Glutamatergic neuron (in vitro differentiated cells): ENCODE measurements around the gene XKR7. TPM values are rescaled to one million over a fixed set of nuclear protein-coding genes. Genes with fewer than 3 reads are reported as not detected.

Source experiments
- DNase-seq: peaks from one replicate; pipeline ENCODE4 v3.0.0; 2022
- H3K27ac Mint-ChIP-seq: one replicate; pipeline ENCODE4 v1.8.0; 2020; ENCODE audit warnings: mild to moderate bottlenecking, mixed read lengths, inconsistent platforms; ENCODE audit not compliant: unreplicated experiment
- H3K27me3 Mint-ChIP-seq: one replicate; pipeline ENCODE4 v1.8.0; 2020; ENCODE audit warnings: mild to moderate bottlenecking, moderate library complexity, mixed read lengths, inconsistent platforms; ENCODE audit not compliant: unreplicated experiment
- H3K36me3 Mint-ChIP-seq: one replicate; pipeline ENCODE4 v1.8.0; 2020; ENCODE audit warnings: mild to moderate bottlenecking, mixed read lengths, inconsistent platforms; ENCODE audit not compliant: unreplicated experiment
- H3K4me1 Mint-ChIP-seq: one replicate; pipeline ENCODE4 v1.8.0; 2020; ENCODE audit warnings: mild to moderate bottlenecking, low read depth, mixed read lengths, inconsistent platforms; ENCODE audit not compliant: unreplicated experiment
- H3K4me3 Mint-ChIP-seq: one replicate; pipeline ENCODE4 v1.8.0; 2020; ENCODE audit warnings: mild to moderate bottlenecking, mixed read lengths, inconsistent platforms; ENCODE audit not compliant: unreplicated experiment
- H3K9me3 Mint-ChIP-seq: one replicate; pipeline ENCODE4 v1.8.0; 2020; ENCODE audit warnings: mild to moderate bottlenecking, moderate library complexity, mixed read lengths, inconsistent platforms; ENCODE audit not compliant: unreplicated experiment
- CTCF ChIP-seq: fragments of 200-600 bp; sonication (generic); IDR thresholded peaks from one replicate; pipeline ENCODE4 v1.5.0; 2021; ENCODE audit not compliant: partially characterized antibody, unreplicated experiment
- total RNA-seq: library from RNA; stranded (reverse); fragmentation: NEBNext Ultra II Directional; extraction: Animal tissue kit (Norgen Biotek cat#: 25700); gene quantifications from one replicate; pipeline ENCODE4 v1.2.1, GENCODE V29; 2021; ENCODE audit not compliant: unreplicated experiment

The XKR7 gene
- total RNA-seq, 1 donor from 2014 or later: 284 TPM

GRCh38 chr20:32013326-32013725 lies 45.4 kb downstream of the XKR7 start:
- H3K9me3 Mint-ChIP-seq: peaks cover 7% of the 10 kb centered on the region
- H3K4me1 Mint-ChIP-seq: peaks cover 12% of the 10 kb centered on the region
- H3K27ac Mint-ChIP-seq: no peak overlapping the region
- H3K36me3 Mint-ChIP-seq: no peaks in the 10 kb centered on the region
- no peak for DNase-seq
- H3K4me3 Mint-ChIP-seq: no peak overlapping the region
- no peak for TF ChIP-seq CTCF
- H3K27me3 Mint-ChIP-seq: peaks cover 12% of the 10 kb centered on the region

DNA sequence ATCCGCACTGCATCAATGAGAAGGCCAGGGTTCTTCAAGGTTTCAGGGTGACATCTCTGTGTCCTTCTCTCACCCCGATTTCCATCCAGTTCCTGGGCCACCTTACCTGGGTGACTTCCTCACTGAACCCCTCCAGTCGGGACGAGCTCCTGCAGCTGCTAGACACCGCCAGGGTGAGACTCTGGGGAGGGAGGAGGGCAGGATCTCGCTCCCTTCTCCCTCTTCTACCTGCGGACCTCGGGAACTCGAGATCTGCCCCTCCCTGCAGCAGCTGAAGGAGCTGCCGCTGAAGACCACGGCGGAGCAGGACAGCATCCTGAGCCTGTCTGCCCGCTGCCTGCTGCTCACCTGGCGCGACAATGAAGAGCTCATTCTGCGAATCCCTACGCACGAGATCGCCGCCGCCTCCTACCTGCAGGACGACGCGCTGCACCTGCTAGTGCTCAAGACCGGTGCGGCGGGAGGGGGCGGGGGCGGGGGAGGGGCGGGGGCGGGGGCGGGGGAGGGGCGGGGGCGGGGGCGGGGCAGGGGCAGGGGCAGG lies 49.8 kb downstream of the XKR7 start:
- H3K27ac Mint-ChIP-seq: no peak overlapping the region
- H3K4me3 Mint-ChIP-seq: peak overlapping the region; percentile 63
- TF ChIP-seq CTCF: peak; percentile 26
- peaks cover 11% of the 10 kb centered on the region for H3K9me3 Mint-ChIP-seq
- DNase-seq: peak; percentile 70
- H3K36me3 Mint-ChIP-seq: peaks cover 7% of the 10 kb centered on the region
- peaks cover 21% of the 10 kb centered on the region for H3K4me1 Mint-ChIP-seq
- peaks cover 30% of the 10 kb centered on the region for H3K27me3 Mint-ChIP-seq

DNA sequence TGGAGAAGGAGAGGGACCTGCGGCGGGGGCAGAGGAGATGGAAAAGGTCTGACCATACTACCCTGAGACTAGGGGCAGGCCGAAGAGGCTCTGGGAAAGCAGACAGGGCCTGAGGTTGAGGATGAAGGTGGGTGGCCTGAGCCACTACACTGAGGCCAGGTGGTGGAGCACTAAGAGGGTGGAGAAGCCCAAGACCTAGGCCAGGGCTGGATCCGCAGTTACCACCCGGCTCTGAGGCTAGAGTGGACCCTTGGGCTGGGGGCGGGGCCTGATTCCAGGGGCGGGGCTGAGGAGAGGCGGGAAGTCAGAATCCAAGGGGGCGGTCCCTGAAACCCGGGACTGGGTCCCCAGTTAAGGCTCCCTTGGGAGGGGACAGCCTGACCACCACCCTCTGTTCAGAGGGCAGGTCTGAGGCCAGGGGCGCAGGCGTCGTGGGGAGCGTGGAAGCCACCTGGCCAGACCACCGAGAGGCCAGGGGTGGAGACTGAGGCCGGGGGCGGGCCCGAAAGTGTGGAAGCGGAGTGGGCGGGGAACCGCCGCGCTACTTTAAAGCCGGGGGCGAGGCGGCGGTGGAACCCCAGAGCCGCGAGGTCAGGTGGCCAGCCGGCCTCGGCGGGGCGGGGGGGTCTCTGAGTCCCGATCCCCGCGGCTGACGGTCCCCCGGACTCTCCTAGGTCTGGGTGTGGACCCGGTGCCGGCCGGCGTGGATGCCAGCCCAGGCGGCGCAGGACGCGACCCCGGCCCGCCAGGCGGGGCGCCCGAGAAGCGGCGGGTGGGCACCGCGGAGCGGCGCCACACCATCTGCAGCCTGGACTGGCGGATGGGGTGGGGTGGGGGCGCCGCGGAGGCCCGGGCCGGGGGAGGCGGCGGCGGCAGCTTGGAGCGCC lies 50.6 kb downstream of the XKR7 start:
- DNase-seq: peak; percentile 94
- peaks cover 21% of the 10 kb centered on the region for H3K4me1 Mint-ChIP-seq
- peaks cover 34% of the 10 kb centered on the region for H3K27me3 Mint-ChIP-seq
- peaks cover 7% of the 10 kb centered on the region for H3K36me3 Mint-ChIP-seq
- H3K4me3 Mint-ChIP-seq: peak overlapping the region; percentile 82
- H3K9me3 Mint-ChIP-seq: peaks cover 11% of the 10 kb centered on the region
- TF ChIP-seq CTCF: no peak
- H3K27ac Mint-ChIP-seq: no peak overlapping the region

DNA sequence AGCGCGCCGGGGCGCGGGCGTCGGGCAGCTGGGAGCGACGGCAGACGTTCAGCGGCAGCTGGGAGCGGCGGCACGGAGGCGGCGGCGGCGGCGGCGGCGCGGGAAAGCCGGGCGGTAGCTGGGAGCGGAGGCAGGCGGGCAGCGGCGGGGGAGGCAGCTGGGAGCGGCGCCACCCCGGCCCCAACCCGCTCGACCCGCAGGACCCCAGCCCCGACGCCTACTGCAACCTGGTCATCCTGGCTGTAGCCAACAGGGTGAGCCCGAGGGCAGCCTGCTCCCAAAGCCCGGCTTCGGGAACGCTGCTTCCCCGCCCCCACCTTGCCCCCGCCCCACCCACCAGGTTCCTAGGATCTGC lies 51.2 kb downstream of the XKR7 start:
- Mint-ChIP-seq H3K9me3 (peaks cover 11% of the 10 kb centered on the region), H3K36me3 (peaks cover 7% of the 10 kb centered on the region), H3K27me3 (peaks cover 37% of the 10 kb centered on the region), H3K4me1 (peaks cover 21% of the 10 kb centered on the region), H3K27ac (peak overlapping the region; percentile 62), H3K4me3 (peak overlapping the region; percentile 81)
- DNase-seq: no peak
- peak; percentile 30 for TF ChIP-seq CTCF
